ENCODE results near the gene DGKB. TPM values are rescaled to one million over a fixed set of nuclear protein-coding genes. Genes with fewer than 3 reads are reported as not detected.

DGKB gene
- total RNA-seq, 4 donors from 2014 or later = 0.40 to 3.8 (median 0.82) TPM; not detected in 1

DNA sequence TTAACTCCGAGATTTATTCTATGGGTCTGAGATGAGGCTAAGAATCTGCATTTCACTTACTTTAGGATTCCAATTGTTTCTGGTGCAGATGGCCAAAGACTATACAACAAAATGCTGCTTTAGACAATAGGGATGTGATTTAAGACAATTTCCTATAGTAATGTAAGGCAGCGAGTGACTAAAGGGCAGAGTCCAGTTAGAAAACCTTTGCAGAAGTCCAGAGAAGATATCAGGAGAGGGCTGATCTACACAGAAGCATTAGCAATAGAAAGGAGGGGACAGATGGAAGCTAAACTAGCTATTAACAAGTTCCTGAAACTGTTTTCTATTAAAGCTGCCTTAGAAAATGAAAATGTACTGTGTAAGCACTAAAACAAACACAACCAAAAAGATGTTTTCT is 398.9 kb downstream of the DGKB start:
- no peaks in the 10 kb centered on the region for H3K27me3 ChIP-seq
- H3K27ac ChIP-seq = no peak overlapping the region
- DNase-seq = no peak
- intact Hi-C loops (cut with DNase I; ENCODE audit: low total_unique reads) (no loop called here), in situ Hi-C loops (cut with MboI; ENCODE audit: low pct_ligation_motif_present in 1 of 4, low pct_unique_long_range_greater_than_20kb in 1 of 4, low sequenced_read_pairs in 3 of 4) (no loop called here)
- TF ChIP-seq EP300 (IDR thresholded peaks at IDR 0.05; ENCODE audit: low read depth) (no peak), POLR2A (IDR thresholded peaks at IDR 0.05) (no peak), POLR2AphosphoS5 (IDR thresholded peaks at IDR 0.05) (no peak)
- TF ChIP-seq, protein P1, sequence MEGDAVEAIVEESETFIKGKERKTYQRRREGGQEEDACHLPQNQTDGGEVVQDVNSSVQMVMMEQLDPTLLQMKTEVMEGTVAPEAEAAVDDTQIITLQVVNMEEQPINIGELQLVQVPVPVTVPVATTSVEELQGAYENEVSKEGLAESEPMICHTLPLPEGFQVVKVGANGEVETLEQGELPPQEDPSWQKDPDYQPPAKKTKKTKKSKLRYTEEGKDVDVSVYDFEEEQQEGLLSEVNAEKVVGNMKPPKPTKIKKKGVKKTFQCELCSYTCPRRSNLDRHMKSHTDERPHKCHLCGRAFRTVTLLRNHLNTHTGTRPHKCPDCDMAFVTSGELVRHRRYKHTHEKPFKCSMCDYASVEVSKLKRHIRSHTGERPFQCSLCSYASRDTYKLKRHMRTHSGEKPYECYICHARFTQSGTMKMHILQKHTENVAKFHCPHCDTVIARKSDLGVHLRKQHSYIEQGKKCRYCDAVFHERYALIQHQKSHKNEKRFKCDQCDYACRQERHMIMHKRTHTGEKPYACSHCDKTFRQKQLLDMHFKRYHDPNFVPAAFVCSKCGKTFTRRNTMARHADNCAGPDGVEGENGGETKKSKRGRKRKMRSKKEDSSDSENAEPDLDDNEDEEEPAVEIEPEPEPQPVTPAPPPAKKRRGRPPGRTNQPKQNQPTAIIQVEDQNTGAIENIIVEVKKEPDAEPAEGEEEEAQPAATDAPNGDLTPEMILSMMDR (IDR thresholded peaks at IDR 0.05) = no peak
- H3K36me3 ChIP-seq = no peaks in the 10 kb centered on the region
- no peaks in the 10 kb centered on the region for H3K4me1 ChIP-seq
- no peak overlapping the region for H3K4me3 ChIP-seq
- 68 to 75% methylated on average over 2 of the region's 2 CpGs for WGBS, 2 donors (ENCODE audit: low coverage in 1 of 2)
- peaks cover 0 to 8% of the 10 kb centered on the region in 2 donors for H3K9me3 ChIP-seq

DNA sequence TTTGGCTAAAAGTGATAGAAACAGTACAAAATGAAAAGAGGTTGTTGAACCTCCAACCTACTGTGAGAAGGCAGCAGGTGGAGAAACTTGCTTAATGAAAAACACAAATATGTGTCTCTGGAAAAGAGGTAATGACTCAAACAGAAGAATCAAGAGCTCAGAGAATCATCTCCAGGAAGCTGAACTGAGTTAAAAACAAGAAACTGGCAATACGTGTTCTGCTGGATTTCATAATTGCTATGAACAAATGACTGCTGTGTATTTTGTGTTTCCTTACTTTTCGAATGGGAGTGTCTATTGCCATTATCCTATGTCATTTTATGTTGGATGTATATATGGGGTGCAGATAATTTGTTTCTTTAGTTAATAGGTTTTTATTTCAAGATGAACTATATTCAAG is 401.1 kb downstream of the DGKB start:
- TF ChIP-seq POLR2A (IDR thresholded peaks at IDR 0.05) (no peak), POLR2AphosphoS5 (IDR thresholded peaks at IDR 0.05) (no peak), EP300 (IDR thresholded peaks at IDR 0.05; ENCODE audit: low read depth) (no peak)
- TF ChIP-seq, protein P1 (IDR thresholded peaks at IDR 0.05) = no peak
- no peak for DNase-seq
- intact Hi-C loops (cut with DNase I; ENCODE audit: low total_unique reads) (no loop called here), in situ Hi-C loops (cut with MboI; ENCODE audit: low pct_ligation_motif_present in 1 of 4, low pct_unique_long_range_greater_than_20kb in 1 of 4, low sequenced_read_pairs in 3 of 4) (no loop called here)
- 88% methylated on average over 2 of the region's 2 CpGs for WGBS, 2 donors (ENCODE audit: low coverage in 1 of 2)
- no peaks in the 10 kb centered on the region for H3K36me3 ChIP-seq
- no peak overlapping the region for H3K4me3 ChIP-seq
- H3K27ac ChIP-seq = no peak overlapping the region
- H3K9me3 ChIP-seq = peaks cover 0 to 8% of the 10 kb centered on the region in 2 donors
- no peaks in the 10 kb centered on the region for H3K4me1 ChIP-seq
- no peaks in the 10 kb centered on the region for H3K27me3 ChIP-seq

DNA sequence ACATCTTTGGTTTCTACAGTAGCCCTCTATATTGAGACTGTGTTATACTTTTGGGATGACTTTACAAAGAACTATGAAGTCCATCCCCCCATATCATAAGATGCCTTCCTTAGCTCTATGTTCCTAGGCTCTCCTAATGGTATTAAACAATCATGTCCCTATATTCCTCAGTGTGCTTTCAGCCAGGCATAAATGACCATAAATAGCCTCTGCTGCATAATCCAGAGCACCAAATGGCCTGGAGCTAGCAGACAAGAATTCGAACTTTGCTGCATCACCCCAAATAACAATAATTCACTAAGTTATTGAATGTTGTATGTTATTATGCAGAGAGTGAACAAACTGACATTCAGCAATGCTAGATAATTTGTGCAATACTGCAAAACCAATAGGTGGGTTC is 405.2 kb downstream of the DGKB start:
- Histone ChIP-seq H3K4me1 (no peaks in the 10 kb centered on the region), H3K4me3 (no peak overlapping the region), H3K27ac (no peak overlapping the region), H3K27me3 (no peaks in the 10 kb centered on the region), H3K36me3 (no peaks in the 10 kb centered on the region), H3K9me3 (peaks cover 0 to 8% of the 10 kb centered on the region in 2 donors)
- in situ Hi-C loops (cut with MboI; ENCODE audit: low pct_ligation_motif_present in 1 of 4, low pct_unique_long_range_greater_than_20kb in 1 of 4, low sequenced_read_pairs in 3 of 4) (no loop called here), intact Hi-C loops (cut with DNase I; ENCODE audit: low total_unique reads) (no loop called here)
- no peak for DNase-seq
- WGBS, 2 donors (ENCODE audit: low coverage in 1 of 2) = 57 to 60% methylated on average over 1 of the region's 1 CpG
- TF ChIP-seq POLR2A (IDR thresholded peaks at IDR 0.05) (no peak), POLR2AphosphoS5 (IDR thresholded peaks at IDR 0.05) (no peak)
- TF ChIP-seq, protein P1 (IDR thresholded peaks at IDR 0.05) = no peak

DNA sequence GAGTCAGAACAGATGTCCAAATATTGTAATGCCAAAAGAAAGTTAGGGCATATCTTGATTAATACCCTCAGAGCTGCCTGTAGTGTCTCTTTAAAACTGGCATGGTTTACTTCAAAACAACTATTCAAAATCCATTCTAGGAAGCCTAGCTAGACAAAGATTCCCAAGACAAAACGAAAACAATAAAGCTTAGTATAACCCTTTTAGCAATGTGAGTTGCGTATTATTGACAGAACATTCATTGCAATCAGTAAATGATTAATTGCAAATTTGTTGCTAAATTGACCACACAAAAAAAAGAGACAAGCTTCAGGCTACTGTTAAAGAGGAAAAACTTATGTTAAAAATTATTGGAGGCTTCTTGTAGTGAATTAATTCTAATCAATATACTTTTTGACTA is 406.9 kb downstream of the DGKB start:
- WGBS, 2 donors (ENCODE audit: low coverage in 1 of 2) = 62% methylated on average over 2 of the region's 2 CpGs
- no peak for TF ChIP-seq POLR2AphosphoS5 (IDR thresholded peaks at IDR 0.05)
- no peak for TF ChIP-seq EP300 (IDR thresholded peaks at IDR 0.05; ENCODE audit: low read depth)
- TF ChIP-seq, protein P1 (IDR thresholded peaks at IDR 0.05) = no peak
- no peak for TF ChIP-seq POLR2A (IDR thresholded peaks at IDR 0.05)
- no peaks in the 10 kb centered on the region for H3K27me3 ChIP-seq
- no peaks in the 10 kb centered on the region for H3K4me1 ChIP-seq
- DNase-seq = no peak
- in situ Hi-C loops (cut with MboI; ENCODE audit: low pct_ligation_motif_present in 1 of 4, low pct_unique_long_range_greater_than_20kb in 1 of 4, low sequenced_read_pairs in 3 of 4) = no loop called here
- no peaks in the 10 kb centered on the region for H3K36me3 ChIP-seq
- intact Hi-C loops (cut with DNase I; ENCODE audit: low total_unique reads) = no loop called here
- H3K27ac ChIP-seq = no peak overlapping the region
- H3K4me3 ChIP-seq = no peak overlapping the region
- no peaks in the 10 kb centered on the region for H3K9me3 ChIP-seq
